Transverse colon (tissue), 4 donors: ENCODE results near the gene DNAJC19. TPM values are rescaled to one million over a fixed set of nuclear protein-coding genes. Genes with fewer than 3 reads are reported as not detected.

Experiments used
- DNase-seq: peaks from one replicate; pipeline ENCODE4 v3.0.0-alpha.2; 2019
- H3K27ac ChIP-seq, 4 donors: fragments of 200-600 bp; sonication (generic); 2 replicates each; pipeline ENCODE4 v1.5.1; 2016 to 2018; ENCODE audit warnings: inconsistent platforms in 4 of 4
- H3K27me3 ChIP-seq: fragments of 200-600 bp; sonication (generic); 2 replicates; pipeline ENCODE4 v1.5.1; 2017; ENCODE audit warnings: inconsistent platforms
- H3K36me3 ChIP-seq, 4 donors: fragments of 200-600 bp; sonication (generic); 2 replicates each; pipeline ENCODE4 v1.5.1; 2017 to 2019; ENCODE audit warnings: inconsistent platforms in 4 of 4
- H3K4me1 ChIP-seq, 4 donors: fragments of 200-600 bp; sonication (generic); 2 replicates each; pipeline ENCODE4 v1.5.1; 2017 to 2020; ENCODE audit warnings: inconsistent platforms in 4 of 4
- H3K4me3 ChIP-seq, 4 donors: fragments of 200-600 bp; sonication (generic); 1 replicate in 1 of 4; 2 replicates in 3 of 4; pipeline versions ENCODE4 v1.5.1 to v1.6.1; 2017 to 2019; ENCODE audit warnings: inconsistent platforms in 4 of 4
- H3K9me3 ChIP-seq, 2 donors: fragments of 200-600 bp; sonication (generic); 2 replicates each; pipeline ENCODE4 v1.5.1; 2017 to 2019; ENCODE audit warnings: inconsistent platforms in 2 of 2
- CTCF ChIP-seq, 5 experiments: fragments of 200-600 bp in 3 of 5; fragments of 450-650 bp in 2 of 5; sonication (generic) in 3 of 5; IDR thresholded peaks; 1 replicate in 2 of 5; 2 replicates in 3 of 5; pipeline ENCODE4 v1.5.1; 2016 to 2017; ENCODE audit warnings: antibody characterized with exemption in 5 of 5, inconsistent platforms in 3 of 5, mild to moderate bottlenecking in 2 of 5, moderate library complexity in 1 of 5
- EP300 ChIP-seq: sonication (generic); formaldehyde crosslinking; IDR thresholded peaks from one replicate; pipeline ENCODE4 v1.6.1; 2017; ENCODE audit warnings: antibody characterized with exemption, low read depth
- POLR2A ChIP-seq: fragments of 450-650 bp; IDR thresholded peaks from one replicate; pipeline ENCODE4 v1.6.1; 2016; ENCODE audit warnings: antibody characterized with exemption, mild to moderate bottlenecking, moderate library complexity
- POLR2AphosphoS5 ChIP-seq, 3 donors: sonication (generic); formaldehyde crosslinking; IDR thresholded peaks; one replicate each; pipeline ENCODE4 v1.6.1; 2016; ENCODE audit warnings: antibody characterized with exemption in 3 of 3
- WGBS, 2 donors: methylation state at CpG; one replicate each; pipeline ENCODE4 v1.1.5; 2018; ENCODE audit warnings: low coverage in 1 of 2; 5-methylcytosine and 5-hydroxymethylcytosine counted together
- in situ Hi-C, 4 donors: fragments of 200-750 bp; cut with MboI; loops; one replicate each; pipeline versions ENCODE4 v1.15.0 to v1.15.1; 2017; ENCODE audit warnings: low sequenced_read_pairs in 3 of 4, low pct_ligation_motif_present in 1 of 4, low pct_unique_long_range_greater_than_20kb in 1 of 4
- intact Hi-C: fragments of 100-400 bp; cut with DNase I; formaldehyde crosslinking; loops from one replicate; pipeline ENCODE4 v1.15.1; 2023; ENCODE audit warnings: low total_unique reads
- total RNA-seq, 4 donors: library from RNA; depleted of rRNA; stranded (reverse); fragments of >200 nt; gene quantifications; one replicate each; pipeline ENCODE4 v1.1.0, GENCODE V29; 2016

DNAJC19 gene
- total RNA-seq = 10 to 100 TPM; 21.7 to 49.4 (median 30.9) TPM

DNA sequence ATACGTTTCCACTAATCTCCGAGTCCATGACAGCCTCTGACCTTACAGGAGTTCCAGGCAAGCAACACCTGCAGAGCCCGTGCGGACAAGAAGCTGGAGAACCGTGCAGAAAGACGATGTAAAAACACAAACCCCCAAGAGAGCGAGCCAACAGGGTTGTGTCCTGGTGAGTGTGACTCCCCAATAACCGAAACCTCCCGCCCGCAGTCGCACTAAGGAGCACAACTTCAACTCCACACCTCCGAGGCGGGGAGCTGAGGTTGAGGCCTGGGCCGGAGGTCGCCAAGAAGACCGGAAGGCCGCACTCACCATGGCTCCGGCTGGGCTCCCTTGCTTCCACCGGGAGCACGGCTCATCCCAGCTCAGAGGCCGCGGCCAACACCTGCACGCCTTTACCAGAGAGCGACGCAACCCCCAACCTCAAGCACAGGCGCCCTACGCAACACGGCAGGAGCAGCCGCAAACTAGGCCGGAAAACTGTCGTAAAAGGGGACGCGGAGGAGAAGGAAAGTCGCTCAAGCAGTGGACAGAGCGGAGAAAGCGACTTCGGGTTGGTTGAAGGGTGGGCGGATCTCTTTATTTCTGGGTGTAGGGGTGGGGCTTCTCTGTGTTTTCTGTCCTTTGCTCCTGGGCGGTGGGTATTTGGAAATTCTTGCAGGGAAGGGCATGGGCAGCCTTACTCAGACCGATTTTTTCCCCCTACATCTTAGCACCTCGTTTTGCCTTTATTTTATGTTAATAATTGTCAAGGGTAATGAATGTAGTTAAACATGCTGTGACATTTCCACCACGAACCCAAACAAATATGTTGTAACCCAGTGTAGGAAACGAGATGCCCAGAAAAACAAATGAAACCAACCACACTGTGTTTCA is at the start of gene DNAJC19:
TSS of gene DNAJC19 (minus strand) at position 446 of the 873 bp plus-strand sequence. CDS start at position 312, 134 bp downstream.
- Histone ChIP-seq H3K9me3 (no peaks in the 10 kb centered on the region), H3K4me3 (peak within 1 kb of the TSS; percentile 62 to 83 (median 78)), H3K27me3 (no peaks in the 10 kb centered on the region), H3K27ac (peak within 1 kb of the TSS; percentile 84 to 92 (median 90)), H3K36me3 (peaks cover 0 to 16% (median 8%) of the 10 kb centered on the region in 4 donors), H3K4me1 (peaks cover 0 to 25% (median 5%) of the 10 kb centered on the region in 4 donors)
- WGBS, 2 donors = 0 to 1% methylated on average over 4 to 43 of the region's 43 CpGs
- intact Hi-C loops = no loop called here
- TF ChIP-seq CTCF (IDR thresholded peaks at IDR 0.05) (no peak), POLR2A (peak; percentile 85), POLR2AphosphoS5 (IDR thresholded peaks at IDR 0.05) (peak; percentile 89 to 94 (median 94)), EP300 (no peak)
- in situ Hi-C loops = no loop called here
- peak; percentile 95 for DNase-seq

DNA sequence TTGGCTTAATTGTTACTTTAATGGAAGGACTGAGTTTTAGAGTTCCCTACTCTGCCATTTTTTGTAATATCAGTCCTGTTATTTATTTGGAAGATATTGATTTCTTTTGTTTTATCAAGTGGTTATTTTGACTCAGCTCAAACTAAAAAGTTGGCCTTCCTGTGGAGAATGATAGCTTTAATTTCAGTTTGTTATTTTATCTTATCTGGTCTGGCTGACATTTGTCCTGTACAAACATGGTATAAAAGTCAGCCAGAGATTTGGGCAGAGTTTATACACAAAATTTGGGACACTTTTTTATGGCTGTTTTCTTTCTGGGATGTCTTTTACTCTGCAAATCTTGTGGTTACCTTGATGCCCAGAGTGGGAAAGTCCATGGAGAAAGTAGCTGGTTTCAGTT is 41.4 kb upstream of the DNAJC19 start:
- DNase-seq = no peak
- in situ Hi-C loops = no loop called here
- Histone ChIP-seq H3K27ac (no peak overlapping the region), H3K27me3 (no peaks in the 10 kb centered on the region), H3K9me3 (peaks cover 0 to 3% of the 10 kb centered on the region in 2 donors), H3K4me3 (no peak overlapping the region), H3K36me3 (no peaks in the 10 kb centered on the region), H3K4me1 (no peaks in the 10 kb centered on the region)
- TF ChIP-seq EP300 (no peak), POLR2A (no peak), POLR2AphosphoS5 (IDR thresholded peaks at IDR 0.05) (no peak), CTCF (IDR thresholded peaks at IDR 0.05) (no peak)
- intact Hi-C loops = no loop called here

DNA sequence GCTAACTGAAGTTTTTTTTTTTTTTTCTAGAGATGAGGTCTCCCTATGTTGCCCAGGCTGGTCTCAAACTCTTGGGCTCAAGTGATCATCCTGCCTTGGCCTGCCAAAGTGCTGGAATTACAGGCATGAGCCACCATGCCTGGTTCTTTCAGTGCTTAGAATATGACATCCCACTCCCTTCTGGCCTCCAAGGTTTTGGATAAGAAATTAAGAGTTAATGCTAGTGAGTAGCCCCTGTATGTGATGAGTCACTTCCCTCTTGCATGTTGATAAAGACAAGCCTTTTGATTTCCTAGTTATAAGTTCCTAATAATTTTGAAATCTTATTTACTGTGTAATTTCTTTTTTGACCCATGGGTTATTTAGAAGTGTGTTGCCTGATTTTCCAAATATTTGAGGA is 35.7 kb upstream of the DNAJC19 start:
- H3K4me1 ChIP-seq = no peaks in the 10 kb centered on the region
- H3K9me3 ChIP-seq = peaks cover 0 to 3% of the 10 kb centered on the region in 2 donors
- intact Hi-C loops = no loop called here
- H3K36me3 ChIP-seq = no peaks in the 10 kb centered on the region
- no peak overlapping the region for H3K27ac ChIP-seq
- in situ Hi-C loops = no loop called here
- no peak for DNase-seq
- H3K4me3 ChIP-seq = no peak overlapping the region
- no peaks in the 10 kb centered on the region for H3K27me3 ChIP-seq
- TF ChIP-seq EP300 = no peak
- TF ChIP-seq POLR2AphosphoS5 (IDR thresholded peaks at IDR 0.05) = no peak
- TF ChIP-seq CTCF (IDR thresholded peaks at IDR 0.05) = no peak
- TF ChIP-seq POLR2A = no peak

GRCh38 chr3:181017690-181018089 is 28.2 kb upstream of the DNAJC19 start:
- Histone ChIP-seq H3K36me3 (no peaks in the 10 kb centered on the region), H3K4me3 (no peak overlapping the region), H3K4me1 (no peaks in the 10 kb centered on the region), H3K9me3 (no peaks in the 10 kb centered on the region), H3K27ac (no peak overlapping the region), H3K27me3 (no peaks in the 10 kb centered on the region)
- intact Hi-C loops = loop anchor here (5.0 kb wide), 1 partner anchor 740 kb away; no protein-coding TSS in a partner anchor
- WGBS, 2 donors = 51 to 62% methylated on average over 2 of the region's 2 CpGs
- DNase-seq = no peak
- no peak for TF ChIP-seq POLR2AphosphoS5 (IDR thresholded peaks at IDR 0.05)
- TF ChIP-seq CTCF (IDR thresholded peaks at IDR 0.05) = no peak
- TF ChIP-seq EP300 = no peak
- TF ChIP-seq POLR2A = no peak
- in situ Hi-C loops = no loop called here
